OCI-LY1 (cell line): Measurements from ENCODE around the gene PLGRKT.

Source experiments
- EZH2 ChIP-seq: fragments of 200-600 bp; sonication (generic), shearing (Covaris generic); IDR thresholded peaks from 2 replicates; pipeline ENCODE4 v1.8.0; 2017; ENCODE audit warnings: borderline replicate concordance, mixed run types, mild to moderate bottlenecking, antibody characterized with exemption, low read length, moderate library complexity, mixed read lengths
- TF ChIP-seq, protein P1 (sequence below): fragments of 200-600 bp; sonication (generic), shearing (Covaris generic); IDR thresholded peaks from 2 replicates; pipeline ENCODE4 v1.5.1; 2017; ENCODE audit warnings: mild to moderate bottlenecking, antibody characterized with exemption, low read length, moderate library complexity, mixed read lengths

- TF ChIP-seq, protein P1, sequence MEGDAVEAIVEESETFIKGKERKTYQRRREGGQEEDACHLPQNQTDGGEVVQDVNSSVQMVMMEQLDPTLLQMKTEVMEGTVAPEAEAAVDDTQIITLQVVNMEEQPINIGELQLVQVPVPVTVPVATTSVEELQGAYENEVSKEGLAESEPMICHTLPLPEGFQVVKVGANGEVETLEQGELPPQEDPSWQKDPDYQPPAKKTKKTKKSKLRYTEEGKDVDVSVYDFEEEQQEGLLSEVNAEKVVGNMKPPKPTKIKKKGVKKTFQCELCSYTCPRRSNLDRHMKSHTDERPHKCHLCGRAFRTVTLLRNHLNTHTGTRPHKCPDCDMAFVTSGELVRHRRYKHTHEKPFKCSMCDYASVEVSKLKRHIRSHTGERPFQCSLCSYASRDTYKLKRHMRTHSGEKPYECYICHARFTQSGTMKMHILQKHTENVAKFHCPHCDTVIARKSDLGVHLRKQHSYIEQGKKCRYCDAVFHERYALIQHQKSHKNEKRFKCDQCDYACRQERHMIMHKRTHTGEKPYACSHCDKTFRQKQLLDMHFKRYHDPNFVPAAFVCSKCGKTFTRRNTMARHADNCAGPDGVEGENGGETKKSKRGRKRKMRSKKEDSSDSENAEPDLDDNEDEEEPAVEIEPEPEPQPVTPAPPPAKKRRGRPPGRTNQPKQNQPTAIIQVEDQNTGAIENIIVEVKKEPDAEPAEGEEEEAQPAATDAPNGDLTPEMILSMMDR, result no peak
- no peak for TF ChIP-seq EZH2
Measured at GRCh38 chr9:5375091-5375490, 62.6 kb downstream of the PLGRKT start.
